ENCODE measurements around the gene MACROD2. TPM values are rescaled to one million over a fixed set of nuclear protein-coding genes. Genes with fewer than 3 reads are reported as not detected.

The MACROD2 gene
- total and polyA plus RNA-seq, 2 of the 4 experiments (the other 2 are of a cell fraction): not detected

DNA sequence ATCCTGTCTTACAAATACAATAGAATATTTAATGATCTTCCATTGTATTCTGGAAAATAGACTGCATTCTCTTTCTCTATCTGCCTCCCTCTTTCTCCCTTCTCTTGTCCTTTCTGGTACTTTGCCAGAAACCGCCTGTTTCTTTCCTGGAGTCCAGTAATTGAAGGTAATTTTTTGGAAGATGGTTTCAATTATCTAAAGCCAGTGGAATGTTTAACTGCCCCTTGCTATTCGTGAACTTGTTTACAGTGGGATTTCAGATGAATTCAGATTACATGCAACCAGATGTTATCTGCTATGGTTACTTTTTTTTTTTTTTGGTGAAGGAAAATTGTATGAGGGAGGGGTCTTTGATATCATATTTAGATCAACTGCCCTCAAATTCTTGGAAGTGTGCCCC is 997.6 kb downstream of the MACROD2 start:
- peaks cover 13% of the 10 kb centered on the region for H3K9me3 ChIP-seq (ENCODE audit: control insufficient read depth, insufficient read depth, low read length)
- H2BK20ac ChIP-seq (ENCODE audit: low read depth, low read length): no peak overlapping the region
- no peak overlapping the region for H3K4me3 ChIP-seq (ENCODE audit: insufficient read depth, low read depth, low read length)
- DNase-seq (no peak), ATAC-seq (ENCODE audit: low read depth) (no peak)
- no peak overlapping the region for H2AK5ac ChIP-seq (ENCODE audit: low read depth, low read length)
- no CpG with 5 or more reads among the region's 2 CpGs for WGBS, 2 experiments (ENCODE audit: extremely low coverage in 2 of 2, insufficient read length in 1 of 2)
- intact Hi-C loops (cut with micrococcal nuclease) (no loop called here), in situ Hi-C loops (cut with MboI; ENCODE audit: low sequenced_read_pairs) (no loop called here), dilution Hi-C loops (cut with HindIII; ENCODE audit: low sequenced_read_pairs, unreplicated experiment) (no loop called here)
- no peaks in the 10 kb centered on the region for H3K79me1 ChIP-seq (ENCODE audit: low read depth in 1 of 2, low read length in 2 of 2)
- no peak overlapping the region for H2AFZ ChIP-seq (replicated peaks; ENCODE audit: low read length, poor library complexity)
- H2AK9ac ChIP-seq (replicated peaks; ENCODE audit: low read depth, low read length, poor library complexity): no peak overlapping the region
- H3K27me3 ChIP-seq (ENCODE audit: control insufficient read depth, insufficient read depth, low read length): no peaks in the 10 kb centered on the region
- ChIA-PET CTCF (no interaction called here), POLR2A (ENCODE audit: unreplicated experiment) (no interaction called here)
- TF ChIP-seq MAFK (IDR thresholded peaks at IDR 0.05; ENCODE audit: low read depth, low read length) (no peak), SMC3 (IDR thresholded peaks at IDR 0.05; ENCODE audit: low read depth, low read length) (no peak), BHLHE40 (IDR thresholded peaks at IDR 0.05; ENCODE audit: low read depth, low read length) (no peak), CHD1 (IDR thresholded peaks at IDR 0.05; ENCODE audit: low read depth, low read length) (no peak), RAD21 (IDR thresholded peaks at IDR 0.05; ENCODE audit: low read length) (no peak), USF2 (IDR thresholded peaks at IDR 0.05; ENCODE audit: low read depth, low read length) (no peak), CTCF (conservative IDR thresholded peaks at IDR 0.05; ENCODE audit: low read depth, low read length) (no peak), MAZ (IDR thresholded peaks at IDR 0.05; ENCODE audit: borderline replicate concordance, low read depth, low read length) (no peak), RCOR1 (IDR thresholded peaks at IDR 0.05; ENCODE audit: insufficient replicate concordance, low read length) (no peak), POLR2A (IDR thresholded peaks at IDR 0.05; ENCODE audit: low read depth, low read length) (no peak), RFX5 (IDR thresholded peaks at IDR 0.05; ENCODE audit: low read depth, low read length) (no peak), CEBPB (IDR thresholded peaks at IDR 0.05; ENCODE audit: low read depth, low read length) (no peak), NFE2L2 (IDR thresholded peaks at IDR 0.05; ENCODE audit: low read depth, low read length) (no peak), FOS (IDR thresholded peaks at IDR 0.05; ENCODE audit: low read depth, low read length) (no peak), MXI1 (IDR thresholded peaks at IDR 0.05; ENCODE audit: borderline replicate concordance, low read depth, low read length) (no peak)
- TF ChIP-seq, protein P1, sequence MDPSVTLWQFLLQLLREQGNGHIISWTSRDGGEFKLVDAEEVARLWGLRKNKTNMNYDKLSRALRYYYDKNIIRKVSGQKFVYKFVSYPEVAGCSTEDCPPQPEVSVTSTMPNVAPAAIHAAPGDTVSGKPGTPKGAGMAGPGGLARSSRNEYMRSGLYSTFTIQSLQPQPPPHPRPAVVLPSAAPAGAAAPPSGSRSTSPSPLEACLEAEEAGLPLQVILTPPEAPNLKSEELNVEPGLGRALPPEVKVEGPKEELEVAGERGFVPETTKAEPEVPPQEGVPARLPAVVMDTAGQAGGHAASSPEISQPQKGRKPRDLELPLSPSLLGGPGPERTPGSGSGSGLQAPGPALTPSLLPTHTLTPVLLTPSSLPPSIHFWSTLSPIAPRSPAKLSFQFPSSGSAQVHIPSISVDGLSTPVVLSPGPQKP (IDR thresholded peaks at IDR 0.05; ENCODE audit: borderline replicate concordance, low read depth, low read length): no peak
- H4K91ac ChIP-seq (ENCODE audit: insufficient read depth, low read depth, low read length): no peak overlapping the region
- H3K56ac ChIP-seq (ENCODE audit: extremely low read depth, insufficient read depth, low read length): no peak overlapping the region
- H3K14ac ChIP-seq (replicated peaks; ENCODE audit: low read depth, low read length): no peak overlapping the region
- no peak overlapping the region for H3K27ac ChIP-seq (ENCODE audit: insufficient read depth, low read length)
- H3K36me3 ChIP-seq (ENCODE audit: control insufficient read depth, insufficient read depth, low read length): no peaks in the 10 kb centered on the region
- no peak overlapping the region for H4K5ac ChIP-seq (ENCODE audit: low read depth, low read length)
- H3K18ac ChIP-seq (ENCODE audit: low read depth, low read length): no peak overlapping the region
- H4K8ac ChIP-seq (ENCODE audit: low read depth in 2 of 2, low read length in 2 of 2): no peak overlapping the region
- no peak overlapping the region for H3K9ac ChIP-seq (ENCODE audit: low read depth, low read length)
- H2BK120ac ChIP-seq (ENCODE audit: low read depth, low read length): no peak overlapping the region
- H2BK5ac ChIP-seq (ENCODE audit: low read depth, low read length, poor library complexity, severe bottlenecking): no peak overlapping the region
- no peak overlapping the region for H2BK15ac ChIP-seq (ENCODE audit: low read depth, low read length)
- H3K4me2 ChIP-seq (ENCODE audit: low read depth, low read length): no peak overlapping the region
- BruUV-seq (replicated peaks): no TSS peak
- H3K4ac ChIP-seq (ENCODE audit: low read depth, low read length): no peak overlapping the region
- no peaks in the 10 kb centered on the region for H3K9me1 ChIP-seq (ENCODE audit: insufficient read depth, low read length)
- H3K23ac ChIP-seq (ENCODE audit: low read depth, low read length): no peak overlapping the region
- H4K20me1 ChIP-seq (ENCODE audit: insufficient read depth, low read length): no peaks in the 10 kb centered on the region
- no peaks in the 10 kb centered on the region for H3K4me1 ChIP-seq (ENCODE audit: control insufficient read depth, insufficient read depth, low read length)

Data from IMR-90 (cell line).